Measurements from ENCODE around the gene MED8. TPM values are rescaled to one million over a fixed set of nuclear protein-coding genes. Genes with fewer than 3 reads are reported as not detected.

Gene MED8
- polyA plus RNA-seq, 2 of the 4 experiments (the other 2 are of a cell fraction), result 21.8 to 33.9 TPM

- peak in 1 of 2 experiments; percentile 46 for DNase-seq (ENCODE audit: low read depth in 1 of 2, low spot score in 1 of 2)
- Histone ChIP-seq H3K9me3 (no peaks in the 10 kb centered on the region), H3K4me1 (peaks cover 46% of the 10 kb centered on the region), H3K4me3 (peak overlapping the region; percentile 90), H3K4me2 (peak overlapping the region; percentile 99), H3K27ac (peak overlapping the region; percentile 94 to 99)
- POLR2A ChIA-PET, result interaction anchor here (0.6 to 2.4 kb wide), 12 partner anchors 9 to 283 kb away, joined by 3 to 37 read pairs (median 4); partner anchors contain the start of genes CDC20, HYI, KDM4A and MED8
- TF ChIP-seq KDM1A (IDR thresholded peaks at IDR 0.05; ENCODE audit: low read depth), result no peak
- TF ChIP-seq EP300 (IDR thresholded peaks at IDR 0.05), result no peak
- TF ChIP-seq ELK1 (IDR thresholded peaks at IDR 0.05; ENCODE audit: low read depth, low read length), result no peak
- no peak for TF ChIP-seq ATOH8 (CRISPR knock-in tag; IDR thresholded peaks at IDR 0.05; ENCODE audit: low read depth)
- TF ChIP-seq USF2 (IDR thresholded peaks at IDR 0.05), result no peak
- TF ChIP-seq CEBPB (IDR thresholded peaks at IDR 0.05), result no peak
- no peak for TF ChIP-seq CBX2 (IDR thresholded peaks at IDR 0.05; ENCODE audit: borderline replicate concordance, low read depth)
- TF ChIP-seq BCL3 (IDR thresholded peaks at IDR 0.05), result no peak
- TF ChIP-seq SREBF2 (IDR thresholded peaks at IDR 0.05), result no peak
- TF ChIP-seq BHLHE40 (IDR thresholded peaks at IDR 0.05; ENCODE audit: low read depth, low read length), result no peak
- no peak for TF ChIP-seq SMC3 (IDR thresholded peaks at IDR 0.05)
- TF ChIP-seq JUNB (IDR thresholded peaks at IDR 0.05), result no peak
- TF ChIP-seq RFX5 (IDR thresholded peaks at IDR 0.05), result no peak
- no peak for TF ChIP-seq FOSL2 (IDR thresholded peaks at IDR 0.05)
- no peak for TF ChIP-seq FOSL2 (CRISPR knock-in tag; IDR thresholded peaks at IDR 0.05)
- no peak for TF ChIP-seq PHF8 (IDR thresholded peaks at IDR 0.05; ENCODE audit: borderline replicate concordance, low read depth)
- TF ChIP-seq RNF2 (IDR thresholded peaks at IDR 0.05; ENCODE audit: borderline replicate concordance, low read depth), result no peak
- CTCF ChIA-PET, result interaction anchor here (1.4 to 2.4 kb wide), 3 partner anchors 11 to 28 kb away, joined by 4 to 10 read pairs (median 4); no protein-coding TSS in a partner anchor
- FAIRE-seq, result no peak
- peak; percentile 76 to 84 for ATAC-seq
- 0% methylated on average over 22 of the region's 48 CpGs for WGBS (ENCODE audit: missing lambda C conversion rate)
Measured at GRCh38 chr1:43367026-43367903, 22.3 kb downstream of the MED8 start.

GRCh38 chr1:43366601-43367025, 23.0 kb downstream of the MED8 start:
- Histone ChIP-seq H3K4me1 (peaks cover 47% of the 10 kb centered on the region), H3K9me3 (no peaks in the 10 kb centered on the region), H3K4me3 (peak overlapping the region; percentile 90), H3K4me2 (peak overlapping the region; percentile 99), H3K27ac (peak overlapping the region; percentile 94 to 99)
- 0% methylated on average over 3 of the region's 5 CpGs for whole genome bisulfite sequencing (ENCODE audit: missing lambda C conversion rate)
- ChIA-PET CTCF (interaction anchor here (2.4 kb wide), 1 partner anchor 11 kb away, joined by 10 read pairs; no protein-coding TSS in a partner anchor), POLR2A (interaction anchor here (2.4 kb wide), 1 partner anchor 8 kb away, joined by 37 read pairs; the partner anchor contains the start of gene CDC20)
- FAIRE-seq (no peak), ATAC-seq (peak; percentile 1 to 8; a peak in 3 of 6 replicates), DNase-seq (ENCODE audit: low read depth in 1 of 2, low spot score in 1 of 2) (no peak)
- no peak for TF ChIP-seq HOXA7 (CRISPR knock-in tag; IDR thresholded peaks at IDR 0.05)
- no peak for TF ChIP-seq MYC (IDR thresholded peaks at IDR 0.05; ENCODE audit: borderline replicate concordance, low read length)
- no peak for TF ChIP-seq REST (IDR thresholded peaks at IDR 0.05)
- no peak for TF ChIP-seq KDM5A (IDR thresholded peaks at IDR 0.05)
- TF ChIP-seq TFCP2L1 (CRISPR knock-in tag; IDR thresholded peaks at IDR 0.05), result no peak
- TF ChIP-seq RARB (CRISPR knock-in tag; IDR thresholded peaks at IDR 0.05), result no peak
- no peak for TF ChIP-seq POLR2A (IDR thresholded peaks at IDR 0.05; ENCODE audit: low read length)
- no peak for TF ChIP-seq E2F6 (IDR thresholded peaks at IDR 0.05; ENCODE audit: borderline replicate concordance, low read depth)
- no peak for TF ChIP-seq HDAC2 (IDR thresholded peaks at IDR 0.05)
- TF ChIP-seq GATA3 (IDR thresholded peaks at IDR 0.05; ENCODE audit: borderline replicate concordance), result no peak
- TF ChIP-seq KDM1A (IDR thresholded peaks at IDR 0.05; ENCODE audit: low read depth), result no peak
